Measurements from ENCODE around the gene ACYP1. TPM values are rescaled to one million over a fixed set of nuclear protein-coding genes. Genes with fewer than 3 reads are reported as not detected.

ACYP1 gene
- polyA plus RNA-seq, 1 of the 3 experiments (the other 2 are of a cell fraction) = 53.5 TPM

DNA sequence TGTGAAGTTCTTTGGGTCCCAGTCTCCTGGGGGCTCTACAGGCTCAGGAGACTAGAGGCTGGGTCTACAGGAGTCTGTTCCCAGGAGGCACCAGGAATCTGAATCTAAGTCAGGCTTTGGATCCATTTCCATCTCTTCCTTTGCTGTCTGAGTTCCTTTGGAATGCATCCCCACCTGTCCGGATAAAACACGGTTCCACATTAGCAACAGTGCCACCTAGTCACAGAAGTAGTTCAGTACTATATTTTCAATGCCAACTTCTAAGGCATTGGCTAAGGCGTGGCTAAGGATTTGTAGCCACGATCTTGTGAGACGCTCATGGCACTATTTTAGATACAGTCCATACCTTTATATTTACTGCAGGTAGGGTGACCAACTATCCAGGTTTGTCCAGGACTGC lies 20.7 kb upstream of the ACYP1 start:
- peaks cover 42 to 65% of the 10 kb centered on the region in 2 experiments for H3K36me3 ChIP-seq (replicated peaks in 1 of 2; ENCODE audit: control insufficient read depth in 1 of 2, insufficient read depth in 2 of 2, low read length in 1 of 2)
- DNase-seq = no peak
- H3K4me3 ChIP-seq (ENCODE audit: low read depth in 2 of 2, low read length in 1 of 2) = no peak overlapping the region
- no peak overlapping the region for H3K9ac ChIP-seq
- no peaks in the 10 kb centered on the region for H3K9me3 ChIP-seq
- no peaks in the 10 kb centered on the region for H3K79me2 ChIP-seq (ENCODE audit: insufficient read depth)
- no peak for TF ChIP-seq FOXJ3 (CRISPR knock-in tag; IDR thresholded peaks at IDR 0.05)
- TF ChIP-seq, protein P1, sequence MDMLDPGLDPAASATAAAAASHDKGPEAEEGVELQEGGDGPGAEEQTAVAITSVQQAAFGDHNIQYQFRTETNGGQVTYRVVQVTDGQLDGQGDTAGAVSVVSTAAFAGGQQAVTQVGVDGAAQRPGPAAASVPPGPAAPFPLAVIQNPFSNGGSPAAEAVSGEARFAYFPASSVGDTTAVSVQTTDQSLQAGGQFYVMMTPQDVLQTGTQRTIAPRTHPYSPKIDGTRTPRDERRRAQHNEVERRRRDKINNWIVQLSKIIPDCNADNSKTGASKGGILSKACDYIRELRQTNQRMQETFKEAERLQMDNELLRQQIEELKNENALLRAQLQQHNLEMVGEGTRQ (IDR thresholded peaks at IDR 0.05; ENCODE audit: borderline replicate concordance, low read depth, low read length) = no peak
- no peak for TF ChIP-seq RCOR1 (IDR thresholded peaks at IDR 0.05; ENCODE audit: low read length)
- TF ChIP-seq RAD21 (IDR thresholded peaks at IDR 0.05; ENCODE audit: low read length) = peak; percentile 37
- TF ChIP-seq RFX5 (IDR thresholded peaks at IDR 0.05; ENCODE audit: low read length) = no peak
- TF ChIP-seq, protein P2, sequence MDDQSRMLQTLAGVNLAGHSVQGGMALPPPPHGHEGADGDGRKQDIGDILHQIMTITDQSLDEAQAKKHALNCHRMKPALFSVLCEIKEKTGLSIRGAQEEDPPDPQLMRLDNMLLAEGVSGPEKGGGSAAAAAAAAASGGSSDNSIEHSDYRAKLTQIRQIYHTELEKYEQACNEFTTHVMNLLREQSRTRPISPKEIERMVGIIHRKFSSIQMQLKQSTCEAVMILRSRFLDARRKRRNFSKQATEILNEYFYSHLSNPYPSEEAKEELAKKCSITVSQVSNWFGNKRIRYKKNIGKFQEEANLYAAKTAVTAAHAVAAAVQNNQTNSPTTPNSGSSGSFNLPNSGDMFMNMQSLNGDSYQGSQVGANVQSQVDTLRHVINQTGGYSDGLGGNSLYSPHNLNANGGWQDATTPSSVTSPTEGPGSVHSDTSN (IDR thresholded peaks at IDR 0.05) = no peak
- TF ChIP-seq, protein P3, sequence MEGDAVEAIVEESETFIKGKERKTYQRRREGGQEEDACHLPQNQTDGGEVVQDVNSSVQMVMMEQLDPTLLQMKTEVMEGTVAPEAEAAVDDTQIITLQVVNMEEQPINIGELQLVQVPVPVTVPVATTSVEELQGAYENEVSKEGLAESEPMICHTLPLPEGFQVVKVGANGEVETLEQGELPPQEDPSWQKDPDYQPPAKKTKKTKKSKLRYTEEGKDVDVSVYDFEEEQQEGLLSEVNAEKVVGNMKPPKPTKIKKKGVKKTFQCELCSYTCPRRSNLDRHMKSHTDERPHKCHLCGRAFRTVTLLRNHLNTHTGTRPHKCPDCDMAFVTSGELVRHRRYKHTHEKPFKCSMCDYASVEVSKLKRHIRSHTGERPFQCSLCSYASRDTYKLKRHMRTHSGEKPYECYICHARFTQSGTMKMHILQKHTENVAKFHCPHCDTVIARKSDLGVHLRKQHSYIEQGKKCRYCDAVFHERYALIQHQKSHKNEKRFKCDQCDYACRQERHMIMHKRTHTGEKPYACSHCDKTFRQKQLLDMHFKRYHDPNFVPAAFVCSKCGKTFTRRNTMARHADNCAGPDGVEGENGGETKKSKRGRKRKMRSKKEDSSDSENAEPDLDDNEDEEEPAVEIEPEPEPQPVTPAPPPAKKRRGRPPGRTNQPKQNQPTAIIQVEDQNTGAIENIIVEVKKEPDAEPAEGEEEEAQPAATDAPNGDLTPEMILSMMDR (IDR thresholded peaks at IDR 0.05) = peak; percentile 26
- TF ChIP-seq SMC3 (IDR thresholded peaks at IDR 0.05; ENCODE audit: low read depth, low read length) = peak; percentile 29; the same call in 1 of the 2 replicates
- no peak for TF ChIP-seq NRF1 (IDR thresholded peaks at IDR 0.05; ENCODE audit: low read depth, low read length)
- TF ChIP-seq RXRA (IDR thresholded peaks at IDR 0.05; ENCODE audit: borderline replicate concordance, low read depth) = no peak
- TF ChIP-seq POLR2AphosphoS5 (IDR thresholded peaks at IDR 0.05; ENCODE audit: low read depth, low read length) = no peak
- POLR2A ChIA-PET = no interaction called here
- H3K4me2 ChIP-seq = no peak overlapping the region
- no peaks in the 10 kb centered on the region for H3K9me2 ChIP-seq
- no peaks in the 10 kb centered on the region for H3K27me3 ChIP-seq (ENCODE audit: insufficient read depth)
- WGBS (ENCODE audit: low lambda C conversion rate) = 87% methylated on average over 5 of the region's 5 CpGs
- no peaks in the 10 kb centered on the region for H4K20me1 ChIP-seq (ENCODE audit: insufficient read depth)
- no peak overlapping the region for H2AFZ ChIP-seq (ENCODE audit: low read depth)
- H3K27ac ChIP-seq (ENCODE audit: low read depth in 2 of 2, low read length in 1 of 2) = no peak overlapping the region
- CTCF ChIA-PET = interaction anchor here (0.9 to 15.6 kb wide), 6 partner anchors 14 to 477 kb away, joined by 4 to 290 read pairs (median 5); partner anchors contain the start of gene ACYP1
- H3F3A ChIP-seq (replicated peaks; ENCODE audit: insufficient read depth) = no peaks in the 10 kb centered on the region
- H3K4me1 ChIP-seq (ENCODE audit: control insufficient read depth in 1 of 2, insufficient read depth in 2 of 2, low read depth in 1 of 2, low read length in 1 of 2) = peaks cover 0 to 2% of the 10 kb centered on the region in 2 experiments; a peak in 1 of 4 replicates

DNA sequence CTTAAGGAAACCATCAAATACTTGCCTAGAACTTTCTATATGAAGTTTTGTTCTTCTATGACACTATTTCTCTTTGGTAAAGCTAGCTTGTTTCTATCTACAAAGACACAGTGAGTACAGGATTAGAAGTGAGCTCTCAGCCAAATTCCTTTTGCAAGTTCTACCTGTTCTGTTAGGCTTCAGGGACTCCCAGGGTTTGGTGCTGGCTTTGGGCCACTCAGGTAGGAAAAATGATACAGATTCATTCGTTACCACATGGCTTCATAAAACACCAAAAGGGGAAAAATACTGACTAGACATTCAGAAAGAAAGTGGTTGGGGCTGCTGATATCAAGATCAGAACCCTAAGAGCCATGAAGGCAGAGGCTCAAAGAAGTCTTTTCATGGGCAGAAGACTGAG lies 19.4 kb upstream of the ACYP1 start:
- Histone ChIP-seq H3K4me2 (no peak overlapping the region), H3K27me3 (ENCODE audit: insufficient read depth) (no peaks in the 10 kb centered on the region), H3F3A (replicated peaks; ENCODE audit: insufficient read depth) (no peaks in the 10 kb centered on the region), H3K4me3 (ENCODE audit: low read depth in 2 of 2, low read length in 1 of 2) (no peak overlapping the region), H3K79me2 (ENCODE audit: insufficient read depth) (no peaks in the 10 kb centered on the region), H2AFZ (ENCODE audit: low read depth) (no peak overlapping the region), H3K9me3 (no peaks in the 10 kb centered on the region), H3K9me2 (no peaks in the 10 kb centered on the region), H3K27ac (ENCODE audit: low read depth in 2 of 2, low read length in 1 of 2) (no peak overlapping the region), H3K36me3 (replicated peaks in 1 of 2; ENCODE audit: control insufficient read depth in 1 of 2, insufficient read depth in 2 of 2, low read length in 1 of 2) (peaks cover 42 to 64% of the 10 kb centered on the region in 2 experiments), H4K20me1 (ENCODE audit: insufficient read depth) (no peaks in the 10 kb centered on the region), H3K4me1 (ENCODE audit: control insufficient read depth in 1 of 2, insufficient read depth in 2 of 2, low read depth in 1 of 2, low read length in 1 of 2) (peaks cover 0 to 6% of the 10 kb centered on the region in 2 experiments; a peak in 1 of 4 replicates), H3K9ac (no peak overlapping the region)
- TF ChIP-seq RFX5 (IDR thresholded peaks at IDR 0.05; ENCODE audit: low read length) (no peak), MXI1 (IDR thresholded peaks at IDR 0.05; ENCODE audit: low read depth, low read length) (no peak), POLR2AphosphoS5 (IDR thresholded peaks at IDR 0.05; ENCODE audit: low read depth, low read length) (no peak), RAD21 (IDR thresholded peaks at IDR 0.05; ENCODE audit: low read length) (no peak), JUND (IDR thresholded peaks at IDR 0.05) (no peak), TEAD4 (IDR thresholded peaks at IDR 0.05; ENCODE audit: borderline replicate concordance, insufficient read depth) (no peak), SIN3A (IDR thresholded peaks at IDR 0.05; ENCODE audit: borderline replicate concordance, low read depth, low read length) (no peak), CHD2 (IDR thresholded peaks at IDR 0.05; ENCODE audit: low read length, partially characterized antibody) (no peak), YY1 (IDR thresholded peaks at IDR 0.05; ENCODE audit: low read depth) (no peak), GATA2 (CRISPR knock-in tag; IDR thresholded peaks at IDR 0.05) (no peak), NRF1 (IDR thresholded peaks at IDR 0.05; ENCODE audit: low read depth, low read length) (no peak), SMC3 (IDR thresholded peaks at IDR 0.05; ENCODE audit: low read depth, low read length) (no peak)
- TF ChIP-seq, protein P4, sequence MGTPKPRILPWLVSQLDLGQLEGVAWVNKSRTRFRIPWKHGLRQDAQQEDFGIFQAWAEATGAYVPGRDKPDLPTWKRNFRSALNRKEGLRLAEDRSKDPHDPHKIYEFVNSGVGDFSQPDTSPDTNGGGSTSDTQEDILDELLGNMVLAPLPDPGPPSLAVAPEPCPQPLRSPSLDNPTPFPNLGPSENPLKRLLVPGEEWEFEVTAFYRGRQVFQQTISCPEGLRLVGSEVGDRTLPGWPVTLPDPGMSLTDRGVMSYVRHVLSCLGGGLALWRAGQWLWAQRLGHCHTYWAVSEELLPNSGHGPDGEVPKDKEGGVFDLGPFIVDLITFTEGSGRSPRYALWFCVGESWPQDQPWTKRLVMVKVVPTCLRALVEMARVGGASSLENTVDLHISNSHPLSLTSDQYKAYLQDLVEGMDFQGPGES (IDR thresholded peaks at IDR 0.05; ENCODE audit: low read depth, low read length) = no peak
- TF ChIP-seq, protein P5, sequence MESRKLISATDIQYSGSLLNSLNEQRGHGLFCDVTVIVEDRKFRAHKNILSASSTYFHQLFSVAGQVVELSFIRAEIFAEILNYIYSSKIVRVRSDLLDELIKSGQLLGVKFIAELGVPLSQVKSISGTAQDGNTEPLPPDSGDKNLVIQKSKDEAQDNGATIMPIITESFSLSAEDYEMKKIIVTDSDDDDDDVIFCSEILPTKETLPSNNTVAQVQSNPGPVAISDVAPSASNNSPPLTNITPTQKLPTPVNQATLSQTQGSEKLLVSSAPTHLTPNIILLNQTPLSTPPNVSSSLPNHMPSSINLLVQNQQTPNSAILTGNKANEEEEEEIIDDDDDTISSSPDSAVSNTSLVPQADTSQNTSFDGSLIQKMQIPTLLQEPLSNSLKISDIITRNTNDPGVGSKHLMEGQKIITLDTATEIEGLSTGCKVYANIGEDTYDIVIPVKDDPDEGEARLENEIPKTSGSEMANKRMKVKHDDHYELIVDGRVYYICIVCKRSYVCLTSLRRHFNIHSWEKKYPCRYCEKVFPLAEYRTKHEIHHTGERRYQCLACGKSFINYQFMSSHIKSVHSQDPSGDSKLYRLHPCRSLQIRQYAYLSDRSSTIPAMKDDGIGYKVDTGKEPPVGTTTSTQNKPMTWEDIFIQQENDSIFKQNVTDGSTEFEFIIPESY (IDR thresholded peaks at IDR 0.05; ENCODE audit: borderline replicate concordance, low read depth) = no peak
- WGBS (ENCODE audit: low lambda C conversion rate) = 95% methylated on average over 1 of the region's 1 CpG
- ChIA-PET POLR2A (interaction anchor here (1.1 kb wide), 1 partner anchor 44 kb away, joined by 3 read pairs; the partner anchor contains the start of gene NEK9), CTCF (interaction anchor here (1.0 to 15.6 kb wide), 5 partner anchors 13 to 222 kb away, joined by 4 to 290 read pairs (median 7); partner anchors contain the start of gene ACYP1)
- no peak for DNase-seq

All from SK-N-SH (cell line).